ENCODE data around the gene STOML1.

DNA sequence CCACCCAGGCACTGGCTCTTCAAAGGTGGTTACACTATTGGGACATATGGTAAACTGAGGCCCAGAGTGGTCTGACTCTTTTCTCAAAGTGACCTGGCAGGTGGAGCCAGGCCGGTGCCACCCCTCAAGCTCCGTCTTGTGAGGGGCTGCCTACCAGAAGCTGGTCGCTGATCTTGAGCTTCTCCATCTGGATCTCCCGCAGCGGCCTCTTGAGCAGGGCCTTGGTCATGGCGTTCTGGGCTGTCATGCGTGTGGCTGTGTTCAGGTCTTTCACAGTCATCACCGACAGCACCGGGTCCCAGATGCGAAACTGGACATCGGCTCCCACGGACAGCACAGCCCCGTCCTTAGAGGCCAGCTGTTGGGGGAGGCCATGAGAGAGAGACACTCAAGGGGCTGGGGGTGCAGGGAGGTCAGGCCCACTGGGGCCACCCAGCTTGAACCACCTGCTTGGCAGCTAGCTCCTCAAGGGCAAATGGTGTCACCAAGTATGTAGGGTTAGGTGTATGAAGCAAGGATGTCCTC, 3.6 kb downstream of the STOML1 start:
- TF ChIP-seq POLR2AphosphoS5 (IDR thresholded peaks at IDR 0.05; ENCODE audit: borderline replicate concordance, low read depth, low read length), result no peak
- no peak for TF ChIP-seq EZH2 (IDR thresholded peaks at IDR 0.05)

All from SK-N-MC (cell line).